ENCODE data around the gene DYSF.

DYSF gene

DNA sequence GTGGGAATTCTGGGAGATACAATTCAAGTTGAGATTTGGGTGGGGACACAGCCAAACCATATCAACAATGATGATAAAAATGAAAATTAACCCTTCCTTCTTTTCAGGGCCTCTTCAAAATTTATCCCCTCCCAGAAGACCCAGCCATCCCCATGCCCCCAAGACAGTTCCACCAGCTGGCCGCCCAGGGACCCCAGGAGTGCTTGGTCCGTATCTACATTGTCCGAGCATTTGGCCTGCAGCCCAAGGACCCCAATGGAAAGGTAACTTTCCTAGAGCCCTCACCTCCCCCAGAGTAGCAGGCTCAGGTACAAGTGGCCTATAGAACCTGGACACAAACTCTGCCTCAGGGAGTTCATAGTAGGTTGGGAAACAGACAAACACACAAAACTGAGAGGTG lies 205.4 kb downstream of the DYSF start:
- H3K79me2 ChIP-seq (ENCODE audit: control insufficient read depth, low read length), result no peaks in the 10 kb centered on the region
- peaks cover 9% of the 10 kb centered on the region; the same call in 1 of the 2 replicates for H3K9me3 ChIP-seq (ENCODE audit: control insufficient read depth, insufficient read depth, low read length)
- H3K27ac ChIP-seq (ENCODE audit: low read depth, low read length), result no peak overlapping the region
- TF ChIP-seq CTCF (IDR thresholded peaks at IDR 0.05; ENCODE audit: low read depth, low read length, poor library complexity, severe bottlenecking), result no peak
- no peak for TF ChIP-seq EZH2phosphoT487 (IDR thresholded peaks at IDR 0.05; ENCODE audit: borderline replicate concordance, low read length)
- no peaks in the 10 kb centered on the region for H3F3A ChIP-seq (ENCODE audit: control insufficient read depth, insufficient read depth)
- H3K4me3 ChIP-seq (ENCODE audit: low read length), result no peak overlapping the region
- no peaks in the 10 kb centered on the region for H3K36me3 ChIP-seq (ENCODE audit: control insufficient read depth, low read length)
- no peaks in the 10 kb centered on the region for H3K9me2 ChIP-seq (replicated peaks; ENCODE audit: control insufficient read depth, low read length)
- H3K27me3 ChIP-seq (ENCODE audit: control insufficient read depth, low read length), result no peaks in the 10 kb centered on the region
- no peak overlapping the region for H3K4me2 ChIP-seq (ENCODE audit: low read length)
- no peaks in the 10 kb centered on the region for H3K4me1 ChIP-seq (ENCODE audit: control insufficient read depth, low read length)
- no peaks in the 10 kb centered on the region for H4K20me1 ChIP-seq (ENCODE audit: control insufficient read depth, insufficient read depth, low read depth, low read length)

- Histone ChIP-seq H3K4me2 (ENCODE audit: low read length) (no peak overlapping the region), H3K27me3 (ENCODE audit: control insufficient read depth, low read length) (no peaks in the 10 kb centered on the region), H3K4me1 (ENCODE audit: control insufficient read depth, low read length) (no peaks in the 10 kb centered on the region), H3K9me2 (replicated peaks; ENCODE audit: control insufficient read depth, low read length) (no peaks in the 10 kb centered on the region), H3F3A (ENCODE audit: control insufficient read depth, insufficient read depth) (no peaks in the 10 kb centered on the region), H4K20me1 (ENCODE audit: control insufficient read depth, insufficient read depth, low read depth, low read length) (no peaks in the 10 kb centered on the region), H3K36me3 (ENCODE audit: control insufficient read depth, low read length) (no peaks in the 10 kb centered on the region), H3K4me3 (ENCODE audit: low read length) (no peak overlapping the region), H3K27ac (ENCODE audit: low read depth, low read length) (no peak overlapping the region), H3K79me2 (ENCODE audit: control insufficient read depth, low read length) (no peaks in the 10 kb centered on the region), H3K9me3 (ENCODE audit: control insufficient read depth, insufficient read depth, low read length) (peaks cover 9% of the 10 kb centered on the region; the same call in 1 of the 2 replicates)
- TF ChIP-seq CTCF (IDR thresholded peaks at IDR 0.05; ENCODE audit: low read depth, low read length, poor library complexity, severe bottlenecking) (no peak), EZH2phosphoT487 (IDR thresholded peaks at IDR 0.05; ENCODE audit: borderline replicate concordance, low read length) (no peak)
Measured at GRCh38 chr2:71659868-71660518, 206.6 kb downstream of the DYSF start.

GRCh38 chr2:71661782-71662181 lies 208.4 kb downstream of the DYSF start:
- H3K4me2 ChIP-seq (ENCODE audit: low read length), result no peak overlapping the region

More at GRCh38 chr2:71661782-71662181, 208.4 kb downstream of the DYSF start:
- TF ChIP-seq EZH2phosphoT487 (IDR thresholded peaks at IDR 0.05; ENCODE audit: borderline replicate concordance, low read length) (no peak), CTCF (IDR thresholded peaks at IDR 0.05; ENCODE audit: low read depth, low read length, poor library complexity, severe bottlenecking) (no peak)
- no peaks in the 10 kb centered on the region for H3K9me2 ChIP-seq (replicated peaks; ENCODE audit: control insufficient read depth, low read length)
- H4K20me1 ChIP-seq (ENCODE audit: control insufficient read depth, insufficient read depth, low read depth, low read length), result no peaks in the 10 kb centered on the region
- H3K27me3 ChIP-seq (ENCODE audit: control insufficient read depth, low read length), result no peaks in the 10 kb centered on the region
- H3F3A ChIP-seq (ENCODE audit: control insufficient read depth, insufficient read depth), result no peaks in the 10 kb centered on the region
- no peak overlapping the region for H3K27ac ChIP-seq (ENCODE audit: low read depth, low read length)
- no peaks in the 10 kb centered on the region for H3K36me3 ChIP-seq (ENCODE audit: control insufficient read depth, low read length)
- no peaks in the 10 kb centered on the region for H3K79me2 ChIP-seq (ENCODE audit: control insufficient read depth, low read length)
- no peaks in the 10 kb centered on the region for H3K4me1 ChIP-seq (ENCODE audit: control insufficient read depth, low read length)
- peaks cover 9% of the 10 kb centered on the region; the same call in 1 of the 2 replicates for H3K9me3 ChIP-seq (ENCODE audit: control insufficient read depth, insufficient read depth, low read length)
- H3K4me3 ChIP-seq (ENCODE audit: low read length), result no peak overlapping the region
